GM18511 (cell line): ENCODE measurements around the gene DDIT4L.
"Not testable (repeated sequence)": the region's sequence is repeated elsewhere in the genome, so short reads cannot be mapped to it uniquely, and the experiment has no call there.

ENCODE experiments used
- ATAC-seq: cut with Tn5 transposase; IDR thresholded peaks from one replicate; pipeline ENCODE4 v1.9.1; 2021; ENCODE audit warnings: mild to moderate bottlenecking, moderate library complexity; ENCODE audit not compliant: unreplicated experiment

DDIT4L gene

GRCh38 chr4:100189820-100190642 is at the start of gene DDIT4L:
TSS of gene DDIT4L (minus strand) at chr4:100190468. CDS start at chr4:100189983, 485 bp downstream.
- ATAC-seq, result no peak

- ATAC-seq, result no peak
Measured at GRCh38 chr4:100240008-100240407, 49.7 kb upstream of the DDIT4L start.

- ATAC-seq, result no peak
Measured at GRCh38 chr4:100224721-100225120, 34.5 kb upstream of the DDIT4L start.

GRCh38 chr4:100224160-100224559 is 33.9 kb upstream of the DDIT4L start:
- no peak for ATAC-seq

GRCh38 chr4:100208964-100209363 is 18.7 kb upstream of the DDIT4L start:
- ATAC-seq, result peak; percentile 92

- ATAC-seq, result peak; percentile 10
Measured at GRCh38 chr4:100208459-100208858, 18.2 kb upstream of the DDIT4L start.

GRCh38 chr4:100206850-100207249 is 16.6 kb upstream of the DDIT4L start:
- no peak for ATAC-seq

- no peak for ATAC-seq
Measured at GRCh38 chr4:100198061-100198460, 7.8 kb upstream of the DDIT4L start.

GRCh38 chr4:100196388-100197071 is 6.3 kb upstream of the DDIT4L start:
- ATAC-seq, result not testable (repeated sequence)

- ATAC-seq, result no peak
Measured at GRCh38 chr4:100190643-100191600, 654 bp upstream of the DDIT4L start.

GRCh38 chr4:100188829-100189228 is 1.4 kb downstream of the DDIT4L start:
- no peak for ATAC-seq

GRCh38 chr4:100187781-100188180 is 2.5 kb downstream of the DDIT4L start:
- ATAC-seq, result no peak

GRCh38 chr4:100184787-100185186 is 5.5 kb downstream of the DDIT4L start:
- no peak for ATAC-seq

GRCh38 chr4:100177855-100178254 is 12.4 kb downstream of the DDIT4L start:
- ATAC-seq, result no peak

GRCh38 chr4:100177126-100177525 is 13.1 kb downstream of the DDIT4L start:
- ATAC-seq, result no peak

GRCh38 chr4:100175858-100176257 is 14.4 kb downstream of the DDIT4L start:
- no peak for ATAC-seq

GRCh38 chr4:100174985-100175383 is 15.3 kb downstream of the DDIT4L start:
- no peak for ATAC-seq

- ATAC-seq, result no peak
Measured at GRCh38 chr4:100170986-100171385, 19.3 kb downstream of the DDIT4L start.

GRCh38 chr4:100169491-100170485 is 20.5 kb downstream of the DDIT4L start:
- ATAC-seq, result no peak

GRCh38 chr4:100168521-100168920 is 21.7 kb downstream of the DDIT4L start:
- no peak for ATAC-seq
